HepG2 (cell line): Measurements from ENCODE around the gene TPBGL. TPM values are rescaled to one million over a fixed set of nuclear protein-coding genes. Genes with fewer than 3 reads are reported as not detected.

Experiments
- ATAC-seq: fragments of 200-7000 bp; cut with Tn5 transposase; 3 replicates; pipeline ENCODE4 v1.9.1; 2020; ENCODE audit warnings: mild to moderate bottlenecking, moderate library complexity
- BruUV-seq: library from RNA; stranded (reverse); fragments of 400-500 nt; replicated peaks from 2 replicates; lab custom pipeline; 2021; lab: Mats Ljungman, UMichigan
- CTCF ChIA-PET: fragments of 300-600 bp; formaldehyde crosslinking; extraction: SDS; loops from one replicate; lab custom pipeline; 2021; ENCODE audit warnings: low total read pairs, inconsistent platforms, low intra/inter-chr PET ratio; lab: Yijun Ruan, JAX
- POLR2A ChIA-PET: fragments of 350-600 bp; sonication (Branson Sonifier 250); formaldehyde crosslinking; loops from one replicate; lab custom pipeline; 2020; ENCODE audit warnings: antibody characterized with exemption, inconsistent platforms; lab: Yijun Ruan, JAX
- DNase-seq: peaks from one replicate; pipeline ENCODE4 v3.0.0-alpha.2; 2015; ENCODE audit warnings: low spot score
- FAIRE-seq: peaks from 3 replicates; lab custom pipeline; 2011; peaks lifted over from hg19 to GRCh38; lab: Jason Lieb, UNC
- H2AFZ ChIP-seq: one replicate; pipeline ENCODE4 v1.6.1; 2011; ENCODE audit warnings: low read length, inconsistent platforms
- H3K27ac ChIP-seq: fragments of 300-600 bp; 3 replicates; pipeline ENCODE4 v1.8.0; 2011; ENCODE audit warnings: mixed run types, mild to moderate bottlenecking, mixed read lengths, low read length, inconsistent platforms; ENCODE audit not compliant: insufficient read depth; ENCODE audit errors: extremely low read length
- H3K27me3 ChIP-seq, 2 experiments: fragments of 200-600 bp in 1 of 2; 2 replicates in 1 of 2; 3 replicates in 1 of 2; pipeline versions ENCODE4 v1.6.0 to v1.8.0; 2011; ENCODE audit warnings: low read length in 2 of 2, mild to moderate bottlenecking in 2 of 2, moderate library complexity in 2 of 2, inconsistent platforms in 1 of 2; ENCODE audit not compliant: insufficient read depth in 2 of 2, control insufficient read depth in 1 of 2
- H3K36me3 ChIP-seq, 2 experiments: fragments of 200-600 bp in 1 of 2; replicated peaks in 1 of 2; 2 replicates in 1 of 2; 3 replicates in 1 of 2; pipeline versions ENCODE4 v1.5.1 to v1.8.0; 2011; ENCODE audit warnings: low read length in 2 of 2, inconsistent platforms in 1 of 2; ENCODE audit not compliant: insufficient read depth in 2 of 2, control insufficient read depth in 1 of 2
- H3K4me1 ChIP-seq: 2 replicates; pipeline ENCODE4 v1.5.1; 2012; ENCODE audit warnings: low read length, inconsistent platforms; ENCODE audit not compliant: insufficient read depth
- H3K4me2 ChIP-seq: 2 replicates; pipeline ENCODE4 v1.6.0; 2011; ENCODE audit warnings: low read depth, low read length, inconsistent platforms
- H3K4me3 ChIP-seq, 3 experiments: fragments of 200-600 bp in 1 of 3; sonication (generic), shearing (Covaris generic) in 1 of 3; replicated peaks in 1 of 3; 2 replicates each; pipeline ENCODE4 v1.5.1; 2011 to 2016; ENCODE audit warnings: low read length in 3 of 3, inconsistent platforms in 2 of 3, low read depth in 2 of 3, mild to moderate bottlenecking in 2 of 3, control low read depth in 1 of 3, mixed read lengths in 1 of 3; ENCODE audit not compliant: insufficient read depth in 1 of 3
- H3K79me2 ChIP-seq: one replicate; pipeline ENCODE4 v1.6.1; 2011; ENCODE audit warnings: low read length, inconsistent platforms; ENCODE audit not compliant: insufficient read depth
- H3K9ac ChIP-seq: 2 replicates; pipeline ENCODE4 v1.6.0; 2011; ENCODE audit warnings: mild to moderate bottlenecking, low read depth, low read length, inconsistent platforms; ENCODE audit not compliant: insufficient read depth
- H3K9me3 ChIP-seq: 2 replicates; pipeline ENCODE4 v1.5.1; 2012; ENCODE audit warnings: mild to moderate bottlenecking, low read length
- H4K20me1 ChIP-seq: 2 replicates; pipeline ENCODE4 v1.6.0; 2011; ENCODE audit warnings: inconsistent platforms, mild to moderate bottlenecking, low read length, moderate library complexity; ENCODE audit not compliant: insufficient read depth
- CBX2 ChIP-seq, 2 experiments: fragments of 200-600 bp in 1 of 2; sonication (generic); formaldehyde crosslinking in 1 of 2; IDR thresholded peaks; 2 replicates each; pipeline versions ENCODE4 v1.7.0 to v1.8.1; 2018 to 2022; ENCODE audit warnings: low read depth in 2 of 2, low read length in 1 of 2, mild to moderate bottlenecking in 1 of 2, missing genetic modification reagents in 1 of 2
- GABPA ChIP-seq, 2 experiments: IDR thresholded peaks; 2 replicates each; pipeline ENCODE4 v1.6.1; 2011 to 2016; ENCODE audit warnings: low read depth in 2 of 2, low read length in 1 of 2, missing biosample characterization in 1 of 2, missing genetic modification characterization in 1 of 2
- KLF16 ChIP-seq, 2 experiments: sonication (generic) in 1 of 2; formaldehyde crosslinking in 1 of 2; IDR thresholded peaks; 2 replicates each; pipeline versions ENCODE4 v1.6.1 to v1.8.0; 2016 to 2023; ENCODE audit warnings: missing genetic modification reagents in 2 of 2, missing compliant biosample characterization in 1 of 2
- KMT2A ChIP-seq: sonication (generic); formaldehyde crosslinking; IDR thresholded peaks from 2 replicates; pipeline ENCODE4 v1.4.0; 2020; ENCODE audit warnings: missing genetic modification reagents
- NR2C2 ChIP-seq: sonication (generic); formaldehyde crosslinking; IDR thresholded peaks from 2 replicates; pipeline ENCODE4 v1.4.0; 2020; ENCODE audit warnings: missing genetic modification reagents, mild to moderate bottlenecking, moderate library complexity, borderline replicate concordance
- PHF8 ChIP-seq: sonication (generic); formaldehyde crosslinking; IDR thresholded peaks from 2 replicates; pipeline ENCODE4 v1.5.0; 2020; ENCODE audit warnings: missing genetic modification reagents
- TAF1 ChIP-seq: sonication (generic); formaldehyde crosslinking; IDR thresholded peaks from 2 replicates; pipeline ENCODE4 v1.4.0; 2020; ENCODE audit warnings: missing genetic modification reagents
- ZBTB38 ChIP-seq: sonication (generic); formaldehyde crosslinking; IDR thresholded peaks from 2 replicates; pipeline ENCODE4 v1.5.1; 2020; ENCODE audit warnings: mild to moderate bottlenecking, missing genetic modification reagents
- ZNF598 ChIP-seq: sonication (generic); formaldehyde crosslinking; IDR thresholded peaks from 2 replicates; pipeline ENCODE4 v1.5.1; 2020; ENCODE audit warnings: mild to moderate bottlenecking, missing genetic modification reagents, borderline replicate concordance
- ZSCAN20 ChIP-seq: sonication (generic); formaldehyde crosslinking; IDR thresholded peaks from 2 replicates; pipeline ENCODE4 v1.4.0; 2020; ENCODE audit warnings: missing genetic modification reagents, mild to moderate bottlenecking, borderline replicate concordance
- WGBS: methylation state at CpG from one replicate; pipeline ENCODE4 v1.1.6; 2017; ENCODE audit warnings: low lambda C conversion rate; 5-methylcytosine and 5-hydroxymethylcytosine counted together
- in situ Hi-C: cut with HindIII; loops from 2 replicates; pipeline ENCODE4 v1.10.0; 2017; ENCODE audit warnings: low pct_unique_long_range_greater_than_20kb; ENCODE audit not compliant: extremely low pct_ligation_motif_present
- intact Hi-C: fragments of 100-400 bp; cut with micrococcal nuclease; formaldehyde crosslinking; loops from one replicate; pipeline ENCODE4 v1.10.0; 2022; ENCODE audit not compliant: unreplicated experiment
- polyA plus RNA-seq, 8 experiments: library from polyadenylated mRNA; depleted of rRNA in 3 of 8; stranded (reverse) in 7 of 8; unstranded in 1 of 8; fragments of >200 nt; fragmentation: Illumina TruSeq in 4 of 8; extraction: Trizol in 4 of 8; gene quantifications; 2 replicates each; pipeline versions ENCODE4 v1.2.1 to v1.2.3, GENCODE V29; 2011 to 2016; ENCODE audit warnings: low read depth in 4 of 8, missing spikeins in 1 of 8, mixed read lengths in 1 of 8; ENCODE audit not compliant: insufficient read depth in 1 of 8
- total RNA-seq, 5 experiments: library from RNA; depleted of rRNA; stranded (reverse); fragments of >200 nt; fragmentation: Illumina TruSeq; extraction: Trizol; gene quantifications; 2 replicates each; pipeline ENCODE4 v1.2.3, GENCODE V29; 2016; ENCODE audit warnings: low read depth in 1 of 5
- TF ChIP-seq, protein P1 (sequence below): sonication (generic); formaldehyde crosslinking; IDR thresholded peaks from 2 replicates; pipeline ENCODE4 v1.4.0; 2020; ENCODE audit warnings: missing genetic modification reagents
- TF ChIP-seq, protein P2 (sequence below): sonication (generic); formaldehyde crosslinking; IDR thresholded peaks from 2 replicates; pipeline ENCODE4 v1.5.1; 2020; ENCODE audit warnings: missing genetic modification reagents, mild to moderate bottlenecking, borderline replicate concordance
- TF ChIP-seq, protein P3 (sequence below): sonication (generic); formaldehyde crosslinking; conservative IDR thresholded peaks from 2 replicates; pipeline ENCODE4 v1.4.0; 2020; ENCODE audit warnings: mild to moderate bottlenecking, missing genetic modification reagents, moderate library complexity

Gene TPBGL
- total and polyA plus RNA-seq, 2 of the 13 experiments (the other 11 are each of a cell fraction or from before 2014, with no cell fraction given), result not detected

DNA sequence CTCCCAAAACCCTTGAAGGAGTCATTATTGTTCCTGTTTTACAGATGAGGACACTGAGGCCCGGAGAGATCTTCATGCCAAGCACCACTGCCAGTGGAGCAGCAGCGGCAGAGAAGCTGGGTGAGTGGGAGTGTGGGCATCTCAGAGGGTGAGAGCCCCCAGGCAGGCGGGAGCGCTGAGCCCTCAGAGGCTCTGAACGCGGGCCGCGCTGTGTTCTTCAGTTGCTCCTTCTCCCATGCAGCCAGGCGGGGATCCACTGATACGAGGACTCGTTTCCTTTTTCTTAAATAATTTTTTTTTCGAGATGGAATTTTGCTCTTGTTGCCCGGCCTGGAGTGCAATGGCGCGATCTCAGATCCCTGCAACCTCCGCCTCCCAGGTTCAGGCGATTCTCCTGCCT is 47.0 kb downstream of the TPBGL start (continued):
- TF ChIP-seq, protein P1, sequence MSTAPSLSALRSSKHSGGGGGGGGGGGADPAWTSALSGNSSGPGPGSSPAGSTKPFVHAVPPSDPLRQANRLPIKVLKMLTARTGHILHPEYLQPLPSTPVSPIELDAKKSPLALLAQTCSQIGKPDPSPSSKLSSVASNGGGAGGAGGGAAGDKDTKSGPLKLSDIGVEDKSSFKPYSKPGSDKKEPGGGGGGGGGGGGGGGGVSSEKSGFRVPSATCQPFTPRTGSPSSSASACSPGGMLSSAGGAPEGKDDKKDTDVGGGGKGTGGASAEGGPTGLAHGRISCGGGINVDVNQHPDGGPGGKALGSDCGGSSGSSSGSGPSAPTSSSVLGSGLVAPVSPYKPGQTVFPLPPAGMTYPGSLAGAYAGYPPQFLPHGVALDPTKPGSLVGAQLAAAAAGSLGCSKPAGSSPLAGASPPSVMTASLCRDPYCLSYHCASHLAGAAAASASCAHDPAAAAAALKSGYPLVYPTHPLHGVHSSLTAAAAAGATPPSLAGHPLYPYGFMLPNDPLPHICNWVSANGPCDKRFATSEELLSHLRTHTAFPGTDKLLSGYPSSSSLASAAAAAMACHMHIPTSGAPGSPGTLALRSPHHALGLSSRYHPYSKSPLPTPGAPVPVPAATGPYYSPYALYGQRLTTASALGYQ (CRISPR knock-in tag), result no peak
- TF ChIP-seq, protein P2, sequence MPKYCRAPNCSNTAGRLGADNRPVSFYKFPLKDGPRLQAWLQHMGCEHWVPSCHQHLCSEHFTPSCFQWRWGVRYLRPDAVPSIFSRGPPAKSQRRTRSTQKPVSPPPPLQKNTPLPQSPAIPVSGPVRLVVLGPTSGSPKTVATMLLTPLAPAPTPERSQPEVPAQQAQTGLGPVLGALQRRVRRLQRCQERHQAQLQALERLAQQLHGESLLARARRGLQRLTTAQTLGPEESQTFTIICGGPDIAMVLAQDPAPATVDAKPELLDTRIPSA (CRISPR knock-in tag), result no peak
- TF ChIP-seq, all 625 proteins: peak for 0

DNA sequence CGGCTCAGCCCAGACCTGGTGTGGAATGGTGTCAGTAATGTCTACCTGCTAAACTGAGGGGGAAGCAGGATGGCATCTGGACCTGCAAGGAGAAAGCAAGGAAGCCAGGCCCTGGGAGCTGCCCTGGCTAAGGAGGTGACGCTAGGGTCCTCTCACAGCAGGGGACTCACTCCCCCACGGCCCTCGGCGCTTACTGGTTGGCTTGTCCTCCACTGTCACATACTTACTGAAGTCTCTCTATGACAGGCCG is 48.9 kb downstream of the TPBGL start:
- no peak for DNase-seq
- no peak for FAIRE-seq
- in situ Hi-C loops, result no loop called here
- POLR2A ChIA-PET, result no interaction called here
- no peak overlapping the region for H3K9ac ChIP-seq
- H3K79me2 ChIP-seq, result peaks cover 2% of the 10 kb centered on the region
- H3K9me3 ChIP-seq, result no peaks in the 10 kb centered on the region
- H3K27ac ChIP-seq, result no peak overlapping the region
- H2AFZ ChIP-seq, result no peak overlapping the region
- H3K36me3 ChIP-seq, result peaks cover 4 to 21% of the 10 kb centered on the region in 2 experiments
- H3K27me3 ChIP-seq, result no peaks in the 10 kb centered on the region
- no TSS peak for BruUV-seq
- CTCF ChIA-PET, result no interaction called here
- no peak overlapping the region for H3K4me2 ChIP-seq
- intact Hi-C loops, result no loop called here
- no peak for ATAC-seq
- 100% methylated on average over 4 of the region's 6 CpGs for WGBS
- H3K4me3 ChIP-seq, result no peak overlapping the region
- peaks cover 20% of the 10 kb centered on the region for H4K20me1 ChIP-seq
- peaks cover 15% of the 10 kb centered on the region for H3K4me1 ChIP-seq
- TF ChIP-seq KLF16 (CRISPR knock-in tag; IDR thresholded peaks at IDR 0.05) (no peak), KMT2A (CRISPR knock-in tag) (no peak), NR2C2 (CRISPR knock-in tag) (no peak), PHF8 (CRISPR knock-in tag) (no peak), GABPA (IDR thresholded peaks at IDR 0.05; ENCODE audit: low read depth, low read length) (no peak), GABPA (CRISPR knock-in tag; IDR thresholded peaks at IDR 0.05; ENCODE audit: low read depth) (no peak), ZSCAN20 (CRISPR knock-in tag) (no peak), TAF1 (no peak), ZNF598 (no peak), ZBTB38 (CRISPR knock-in tag) (no peak), CBX2 (IDR thresholded peaks at IDR 0.05; ENCODE audit: low read depth, low read length) (no peak), CBX2 (CRISPR knock-in tag; IDR thresholded peaks at IDR 0.05; ENCODE audit: low read depth) (no peak)
- TF ChIP-seq, protein P3, sequence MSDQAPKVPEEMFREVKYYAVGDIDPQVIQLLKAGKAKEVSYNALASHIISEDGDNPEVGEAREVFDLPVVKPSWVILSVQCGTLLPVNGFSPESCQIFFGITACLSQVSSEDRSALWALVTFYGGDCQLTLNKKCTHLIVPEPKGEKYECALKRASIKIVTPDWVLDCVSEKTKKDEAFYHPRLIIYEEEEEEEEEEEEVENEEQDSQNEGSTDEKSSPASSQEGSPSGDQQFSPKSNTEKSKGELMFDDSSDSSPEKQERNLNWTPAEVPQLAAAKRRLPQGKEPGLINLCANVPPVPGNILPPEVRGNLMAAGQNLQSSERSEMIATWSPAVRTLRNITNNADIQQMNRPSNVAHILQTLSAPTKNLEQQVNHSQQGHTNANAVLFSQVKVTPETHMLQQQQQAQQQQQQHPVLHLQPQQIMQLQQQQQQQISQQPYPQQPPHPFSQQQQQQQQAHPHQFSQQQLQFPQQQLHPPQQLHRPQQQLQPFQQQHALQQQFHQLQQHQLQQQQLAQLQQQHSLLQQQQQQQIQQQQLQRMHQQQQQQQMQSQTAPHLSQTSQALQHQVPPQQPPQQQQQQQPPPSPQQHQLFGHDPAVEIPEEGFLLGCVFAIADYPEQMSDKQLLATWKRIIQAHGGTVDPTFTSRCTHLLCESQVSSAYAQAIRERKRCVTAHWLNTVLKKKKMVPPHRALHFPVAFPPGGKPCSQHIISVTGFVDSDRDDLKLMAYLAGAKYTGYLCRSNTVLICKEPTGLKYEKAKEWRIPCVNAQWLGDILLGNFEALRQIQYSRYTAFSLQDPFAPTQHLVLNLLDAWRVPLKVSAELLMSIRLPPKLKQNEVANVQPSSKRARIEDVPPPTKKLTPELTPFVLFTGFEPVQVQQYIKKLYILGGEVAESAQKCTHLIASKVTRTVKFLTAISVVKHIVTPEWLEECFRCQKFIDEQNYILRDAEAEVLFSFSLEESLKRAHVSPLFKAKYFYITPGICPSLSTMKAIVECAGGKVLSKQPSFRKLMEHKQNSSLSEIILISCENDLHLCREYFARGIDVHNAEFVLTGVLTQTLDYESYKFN, result no peak
